ENCODE data around the gene DENND6B. TPM values are rescaled to one million over a fixed set of nuclear protein-coding genes. Genes with fewer than 3 reads are reported as not detected.
"Not testable (repeated sequence)": the region's sequence is repeated elsewhere in the genome, so short reads cannot be mapped to it uniquely, and the experiment has no call there.

Gene DENND6B
- total and polyA plus RNA-seq, 3 experiments from 2014 or later, result 0.67 to 4.3 (median 3.9) TPM

GRCh38 chr22:50275181-50276055 is 51.4 kb downstream of the DENND6B start:
- H3K36me3 Mint-ChIP-seq, result no peaks in the 10 kb centered on the region
- POLR2A ChIA-PET, result no interaction called here
- Histone ChIP-seq H3K4me3 (ENCODE audit: low read length) (no peak overlapping the region), H3K4me1 (ENCODE audit: insufficient read depth, low read length) (peaks cover 11% of the 10 kb centered on the region), H3K27me3 (ENCODE audit: insufficient read depth, low read length, poor library complexity, severe bottlenecking) (no peaks in the 10 kb centered on the region), H3K9me3 (ENCODE audit: low read length) (no peaks in the 10 kb centered on the region), H3K36me3 (ENCODE audit: insufficient read depth, low read length) (no peaks in the 10 kb centered on the region), H3K27ac (ENCODE audit: low read depth, low read length) (no peak overlapping the region)
- no peak overlapping the region for H3K27ac Mint-ChIP-seq
- peaks cover 0 to 17% (median 4%) of the 10 kb centered on the region in 3 donors for H3K4me1 Mint-ChIP-seq
- no peaks in the 10 kb centered on the region for H3K9me3 Mint-ChIP-seq
- H3K4me3 Mint-ChIP-seq, result peak overlapping the region in 1 of 7 donors; percentile 6
- peaks cover 3 to 6% of the 10 kb centered on the region in 2 donors for H3K27me3 Mint-ChIP-seq
- CTCF ChIA-PET, result interaction anchor here (1.2 to 2.2 kb wide), 9 partner anchors 23 to 345 kb away, joined by 3 to 8 read pairs (median 4); partner anchors contain the start of gene SCO2
- no peak for DNase-seq

DNA sequence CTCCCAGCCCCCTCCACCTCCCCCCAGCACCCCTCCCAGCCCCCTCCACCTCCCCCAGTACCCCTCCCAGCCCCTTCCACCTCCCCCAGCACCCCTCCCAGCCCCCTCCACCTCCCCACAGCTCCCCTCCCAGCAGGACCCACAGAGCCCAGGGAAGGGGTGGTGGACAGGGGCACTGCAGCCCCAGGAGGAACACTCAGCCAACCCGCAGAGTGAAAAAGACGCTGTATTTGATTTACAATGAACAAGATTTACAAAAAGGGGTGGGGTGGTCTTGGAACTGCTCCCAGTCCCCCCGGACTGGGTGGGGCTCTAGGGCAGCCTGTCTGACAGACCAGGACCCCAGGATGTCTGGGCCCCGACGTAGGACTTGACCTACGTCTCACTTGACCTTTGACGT is 52.0 kb downstream of the DENND6B start:
- Mint-ChIP-seq H3K9me3 (no peaks in the 10 kb centered on the region), H3K27me3 (peaks cover 3 to 6% of the 10 kb centered on the region in 2 donors), H3K27ac (no peak overlapping the region), H3K36me3 (no peaks in the 10 kb centered on the region), H3K4me3 (no peak overlapping the region), H3K4me1 (peaks cover 0 to 18% (median 4%) of the 10 kb centered on the region in 3 donors)
- CTCF ChIA-PET, result interaction anchor here (1.4 to 4.7 kb wide), 4 partner anchors 23 to 346 kb away, joined by 3 to 25 read pairs (median 6); partner anchors contain the start of genes DENND6B, HDAC10 and SCO2
- Histone ChIP-seq H3K4me1 (ENCODE audit: insufficient read depth, low read length) (peaks cover 12% of the 10 kb centered on the region), H3K36me3 (ENCODE audit: insufficient read depth, low read length) (no peaks in the 10 kb centered on the region), H3K27ac (ENCODE audit: low read depth, low read length) (no peak overlapping the region), H3K4me3 (ENCODE audit: low read length) (no peak overlapping the region), H3K9me3 (ENCODE audit: low read length) (no peaks in the 10 kb centered on the region), H3K27me3 (ENCODE audit: insufficient read depth, low read length, poor library complexity, severe bottlenecking) (no peaks in the 10 kb centered on the region)
- DNase-seq, result no peak
- POLR2A ChIA-PET, result no interaction called here

GRCh38 chr22:50274311-50274710 is 52.5 kb downstream of the DENND6B start:
- no peaks in the 10 kb centered on the region for H3K27me3 ChIP-seq (ENCODE audit: insufficient read depth, low read length, poor library complexity, severe bottlenecking)
- H3K36me3 Mint-ChIP-seq, result no peaks in the 10 kb centered on the region
- peak in 3 of 5 donors; percentile 31 to 63 (median 35) for DNase-seq
- no peaks in the 10 kb centered on the region for H3K9me3 ChIP-seq (ENCODE audit: low read length)
- H3K4me3 Mint-ChIP-seq, result no peak overlapping the region
- ChIA-PET POLR2A (no interaction called here), CTCF (interaction anchor here (1.4 to 4.7 kb wide), 4 partner anchors 23 to 346 kb away, joined by 3 to 25 read pairs (median 6); partner anchors contain the start of genes DENND6B, HDAC10 and SCO2)
- H3K36me3 ChIP-seq (ENCODE audit: insufficient read depth, low read length), result no peaks in the 10 kb centered on the region
- H3K4me1 ChIP-seq (ENCODE audit: insufficient read depth, low read length), result peaks cover 17% of the 10 kb centered on the region
- H3K4me3 ChIP-seq (ENCODE audit: low read length), result no peak overlapping the region
- H3K9me3 Mint-ChIP-seq, result no peaks in the 10 kb centered on the region
- H3K4me1 Mint-ChIP-seq, result peaks cover 0 to 20% (median 5%) of the 10 kb centered on the region in 3 donors
- H3K27ac ChIP-seq (ENCODE audit: low read depth, low read length), result no peak overlapping the region
- H3K27me3 Mint-ChIP-seq, result peaks cover 3 to 6% of the 10 kb centered on the region in 2 donors
- no peak overlapping the region for H3K27ac Mint-ChIP-seq

DNA sequence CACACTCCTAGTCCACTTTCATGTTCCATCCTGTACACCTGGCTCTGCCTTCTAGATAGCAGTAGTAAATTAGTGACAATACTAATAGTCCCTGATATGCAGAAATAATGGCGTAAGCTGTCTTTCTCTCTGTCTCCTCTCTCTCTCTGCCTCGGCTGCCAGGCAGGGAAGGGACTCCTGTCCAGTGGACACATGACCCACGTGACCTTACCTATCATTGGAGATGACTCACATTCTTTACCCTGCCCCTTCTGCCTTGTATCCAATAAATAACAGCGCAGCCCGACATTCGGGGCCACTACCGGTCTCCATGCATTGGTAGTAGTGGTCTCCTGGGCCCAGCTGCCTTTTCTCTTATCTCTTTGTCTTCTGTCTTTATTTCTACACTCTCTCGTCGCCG is 53.0 kb downstream of the DENND6B start:
- CTCF ChIA-PET, result interaction anchor here (1.4 to 4.7 kb wide), 3 partner anchors 22 to 347 kb away, joined by 3 to 25 read pairs (median 10); partner anchors contain the start of genes DENND6B and HDAC10
- peaks cover 18% of the 10 kb centered on the region for H3K4me1 ChIP-seq (ENCODE audit: insufficient read depth, low read length)
- H3K4me3 ChIP-seq (ENCODE audit: low read length); DNase-seq; H3K27me3 ChIP-seq (ENCODE audit: insufficient read depth, low read length, poor library complexity, severe bottlenecking); H3K36me3 ChIP-seq (ENCODE audit: insufficient read depth, low read length); H3K9me3 Mint-ChIP-seq; POLR2A ChIA-PET; H3K27ac ChIP-seq (ENCODE audit: low read depth, low read length); H3K9me3 ChIP-seq (ENCODE audit: low read length); H3K36me3 Mint-ChIP-seq; H3K27me3 Mint-ChIP-seq: not testable (repeated sequence)
- Mint-ChIP-seq H3K4me3 (peak overlapping the region in 2 of 7 donors; percentile 4 to 8), H3K27ac (peak overlapping the region in 2 of 8 donors; percentile 40 to 54), H3K4me1 (peaks cover under 1 to 23% (median 5%) of the 10 kb centered on the region in 3 donors)

DNA sequence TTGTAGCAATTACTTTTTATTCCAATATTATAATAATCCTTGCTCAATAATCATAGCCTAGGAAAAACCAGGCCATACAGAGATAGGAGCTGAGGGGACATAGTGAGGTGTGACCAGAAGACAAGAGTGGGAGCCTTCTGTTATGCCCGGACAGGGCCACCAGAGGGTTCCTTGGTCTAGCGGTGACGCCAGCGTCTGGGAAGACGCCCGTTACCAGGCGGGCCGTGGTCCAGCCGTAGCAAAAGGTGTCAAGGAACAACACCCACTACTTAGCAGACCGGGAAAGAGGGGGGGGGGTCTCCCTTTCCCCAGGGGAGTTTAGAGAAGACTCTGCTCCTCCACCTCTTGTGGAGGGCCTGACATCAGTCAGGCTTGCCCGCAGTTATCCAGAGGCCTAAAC is 53.5 kb downstream of the DENND6B start:
- H3K27me3 ChIP-seq (ENCODE audit: insufficient read depth, low read length, poor library complexity, severe bottlenecking); H3K9me3 ChIP-seq (ENCODE audit: low read length); H3K36me3 Mint-ChIP-seq; H3K4me3 ChIP-seq (ENCODE audit: low read length); H3K9me3 Mint-ChIP-seq; H3K36me3 ChIP-seq (ENCODE audit: insufficient read depth, low read length); H3K27me3 Mint-ChIP-seq; DNase-seq; POLR2A ChIA-PET; H3K27ac ChIP-seq (ENCODE audit: low read depth, low read length); H3K27ac Mint-ChIP-seq: not testable (repeated sequence)
- Mint-ChIP-seq H3K4me1 (peaks cover 3 to 24% (median 7%) of the 10 kb centered on the region in 3 donors), H3K4me3 (peak overlapping the region in 1 of 7 donors; percentile 8)
- H3K4me1 ChIP-seq (ENCODE audit: insufficient read depth, low read length), result peaks cover 18% of the 10 kb centered on the region
- CTCF ChIA-PET, result interaction anchor here (0.7 to 4.7 kb wide), 4 partner anchors 22 to 68 kb away, joined by 3 to 25 read pairs (median 9); partner anchors contain the start of genes DENND6B and HDAC10

- no peak overlapping the region for H3K27ac Mint-ChIP-seq
- H3K4me1 ChIP-seq (ENCODE audit: insufficient read depth, low read length), result peaks cover 18% of the 10 kb centered on the region
- ChIA-PET POLR2A (no interaction called here), CTCF (interaction anchor here (0.9 to 4.7 kb wide), 7 partner anchors 21 to 348 kb away, joined by 3 to 25 read pairs (median 4); partner anchors contain the start of genes DENND6B and HDAC10)
- no peak overlapping the region for H3K27ac ChIP-seq (ENCODE audit: low read depth, low read length)
- peaks cover 3 to 7% of the 10 kb centered on the region in 2 donors for H3K27me3 Mint-ChIP-seq
- no peak overlapping the region for H3K4me3 ChIP-seq (ENCODE audit: low read length)
- no peaks in the 10 kb centered on the region for H3K36me3 Mint-ChIP-seq
- no peaks in the 10 kb centered on the region for H3K36me3 ChIP-seq (ENCODE audit: insufficient read depth, low read length)
- peaks cover 3 to 28% (median 7%) of the 10 kb centered on the region in 3 donors for H3K4me1 Mint-ChIP-seq
- no peaks in the 10 kb centered on the region for H3K9me3 ChIP-seq (ENCODE audit: low read length)
- H3K9me3 Mint-ChIP-seq, result no peaks in the 10 kb centered on the region
- H3K27me3 ChIP-seq (ENCODE audit: insufficient read depth, low read length, poor library complexity, severe bottlenecking), result no peaks in the 10 kb centered on the region
- DNase-seq, result no peak
- H3K4me3 Mint-ChIP-seq, result peak overlapping the region in 2 of 7 donors; percentile 27 to 32
These were observed 54.6 kb downstream of the DENND6B start for GRCh38 chr22:50272044-50272802.

DNA sequence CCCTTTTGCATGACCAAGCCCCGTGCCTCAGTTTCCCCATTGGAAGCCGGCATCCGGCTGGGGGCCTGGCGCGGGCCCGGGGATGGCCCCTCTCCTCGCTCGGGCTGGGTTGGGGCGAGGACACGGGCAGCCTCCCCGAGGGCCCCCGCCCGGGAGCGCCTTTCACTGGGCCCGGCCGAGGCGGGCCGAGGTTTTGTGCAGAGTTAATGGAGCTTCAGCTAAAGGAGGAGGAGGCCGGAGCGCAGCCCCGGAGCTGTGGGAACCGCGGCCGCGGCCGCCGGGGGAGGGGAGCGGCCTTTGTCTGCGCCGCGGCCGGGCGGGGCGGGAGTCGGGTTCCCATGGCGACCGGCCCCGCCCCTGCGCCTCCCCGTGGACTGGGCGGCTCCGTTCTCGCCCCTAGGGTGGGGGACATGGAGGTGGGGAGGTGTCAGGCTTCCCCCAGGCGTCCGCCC is 55.3 kb downstream of the DENND6B start:
- Mint-ChIP-seq H3K27ac (no peak overlapping the region), H3K27me3 (peaks cover 3 to 7% of the 10 kb centered on the region in 2 donors), H3K4me1 (peaks cover 3 to 26% (median 6%) of the 10 kb centered on the region in 3 donors), H3K36me3 (no peaks in the 10 kb centered on the region), H3K4me3 (no peak overlapping the region), H3K9me3 (no peaks in the 10 kb centered on the region)
- peaks cover 18% of the 10 kb centered on the region for H3K4me1 ChIP-seq (ENCODE audit: insufficient read depth, low read length)
- CTCF ChIA-PET, result interaction anchor here (1.0 to 4.7 kb wide), 6 partner anchors 20 to 70 kb away, joined by 3 to 25 read pairs (median 6); partner anchors contain the start of genes DENND6B and HDAC10
- H3K36me3 ChIP-seq (ENCODE audit: insufficient read depth, low read length), result no peaks in the 10 kb centered on the region
- peak overlapping the region; percentile 59 for H3K4me3 ChIP-seq (ENCODE audit: low read length)
- no peaks in the 10 kb centered on the region for H3K9me3 ChIP-seq (ENCODE audit: low read length)
- POLR2A ChIA-PET, result interaction anchor here (0.6 kb wide), 1 partner anchor 95 kb away, joined by 3 read pairs; no protein-coding TSS in a partner anchor
- H3K27me3 ChIP-seq (ENCODE audit: insufficient read depth, low read length, poor library complexity, severe bottlenecking), result no peaks in the 10 kb centered on the region
- H3K27ac ChIP-seq (ENCODE audit: low read depth, low read length), result no peak overlapping the region
- DNase-seq, result peak; percentile 25 to 69 (median 38)
